Brain microvascular endothelial cell (primary cell): ENCODE data around the gene RNU1-2.
"Not testable (repeated sequence)": the region's sequence is repeated elsewhere in the genome, so short reads cannot be mapped to it uniquely, and the experiment has no call there.

ENCODE experiments used
- DNase-seq: peaks from one replicate; pipeline ENCODE4 v3.0.0-alpha.2; 2020
- H3K27ac ChIP-seq: fragments of 250-450 bp; sonication (Bioruptor Pico); 2 replicates; pipeline ENCODE4 v1.5.1; 2020; ENCODE audit warnings: mild to moderate bottlenecking, moderate library complexity
- H3K27me3 ChIP-seq: fragments of 250-450 bp; sonication (Bioruptor Pico); replicated peaks from 2 replicates; pipeline ENCODE4 v1.5.1; 2020; ENCODE audit warnings: mild to moderate bottlenecking
- H3K36me3 ChIP-seq: fragments of 250-450 bp; sonication (Bioruptor Pico); replicated peaks from 2 replicates; pipeline ENCODE4 v1.5.1; 2020; ENCODE audit warnings: mild to moderate bottlenecking
- H3K4me3 ChIP-seq: 2 replicates; pipeline ENCODE4 v1.5.1; 2011; ENCODE audit warnings: low read depth, mild to moderate bottlenecking, control low read depth, low read length, moderate library complexity
- CTCF ChIP-seq: IDR thresholded peaks from 2 replicates; pipeline ENCODE4 v1.5.1; 2011; ENCODE audit warnings: low read depth, mild to moderate bottlenecking, moderate library complexity, low read length, control low read depth, inconsistent platforms; ENCODE audit errors: missing control alignments
- in situ Hi-C: cut with HindIII; loops from 2 replicates; pipeline ENCODE4 v1.10.0; 2017; ENCODE audit warnings: low sequenced_read_pairs, low pct_ligation_motif_present

Gene RNU1-2

GRCh38 chr1:16874968-16875765 lies 20.6 kb upstream of the RNU1-2 start:
- H3K36me3 ChIP-seq, H3K27me3 ChIP-seq, H3K27ac ChIP-seq, in situ Hi-C loops, H3K4me3 ChIP-seq, DNase-seq: not testable (repeated sequence)

- H3K27me3 ChIP-seq, H3K27ac ChIP-seq, in situ Hi-C loops, DNase-seq, H3K36me3 ChIP-seq, H3K4me3 ChIP-seq: not testable (repeated sequence)
These were observed 14.0 kb upstream of the RNU1-2 start for GRCh38 chr1:16881742-16882141.

- in situ Hi-C loops: no loop called here
- no peaks in the 10 kb centered on the region for H3K36me3 ChIP-seq
- no peak for TF ChIP-seq CTCF
- H3K27me3 ChIP-seq: peaks cover 5% of the 10 kb centered on the region
- DNase-seq: no peak
- no peak overlapping the region for H3K4me3 ChIP-seq
- no peak overlapping the region for H3K27ac ChIP-seq
These were observed 12.8 kb upstream of the RNU1-2 start for GRCh38 chr1:16882986-16883385.

- H3K27me3 ChIP-seq, H3K36me3 ChIP-seq, H3K27ac ChIP-seq, in situ Hi-C loops, DNase-seq, H3K4me3 ChIP-seq: not testable (repeated sequence)
These were observed 11.3 kb upstream of the RNU1-2 start for GRCh38 chr1:16884487-16884886.

- in situ Hi-C loops: no loop called here
- Histone ChIP-seq H3K36me3 (no peaks in the 10 kb centered on the region), H3K4me3 (no peak overlapping the region), H3K27me3 (no peaks in the 10 kb centered on the region), H3K27ac (no peak overlapping the region)
- no peak for DNase-seq
- no peak for TF ChIP-seq CTCF
These were observed 8.7 kb upstream of the RNU1-2 start for GRCh38 chr1:16886860-16887605.

- no peaks in the 10 kb centered on the region for H3K27me3 ChIP-seq
- H3K27ac ChIP-seq: peak overlapping the region; percentile 63
- DNase-seq: peak; percentile 97
- no peaks in the 10 kb centered on the region for H3K36me3 ChIP-seq
- in situ Hi-C loops: no loop called here
- peak; percentile 54 for TF ChIP-seq CTCF
- H3K4me3 ChIP-seq: peak overlapping the region; percentile 63
These were observed 6.6 kb upstream of the RNU1-2 start for GRCh38 chr1:16888860-16889816.

GRCh38 chr1:16890539-16891021 lies 5.2 kb upstream of the RNU1-2 start:
- H3K27me3 ChIP-seq, H3K4me3 ChIP-seq, in situ Hi-C loops, H3K27ac ChIP-seq, H3K36me3 ChIP-seq, DNase-seq: not testable (repeated sequence)

GRCh38 chr1:16891057-16891456 lies 4.7 kb upstream of the RNU1-2 start:
- H3K27me3 ChIP-seq, in situ Hi-C loops, H3K4me3 ChIP-seq, H3K27ac ChIP-seq, DNase-seq, H3K36me3 ChIP-seq: not testable (repeated sequence)

- H3K27me3 ChIP-seq, in situ Hi-C loops, DNase-seq, H3K4me3 ChIP-seq, H3K27ac ChIP-seq, H3K36me3 ChIP-seq: not testable (repeated sequence)
These were observed 2.7 kb upstream of the RNU1-2 start for GRCh38 chr1:16892978-16893525.

GRCh38 chr1:16893796-16894195 lies 2.0 kb upstream of the RNU1-2 start:
- H3K27ac ChIP-seq, DNase-seq, H3K4me3 ChIP-seq, in situ Hi-C loops, H3K27me3 ChIP-seq, H3K36me3 ChIP-seq: not testable (repeated sequence)
